ENCODE results near the gene PLOD1.
"Not testable (repeated sequence)": the region's sequence is repeated elsewhere in the genome, so short reads cannot be mapped to it uniquely, and the experiment has no call there.

The PLOD1 gene

GRCh38 chr1:11934302-11935056 lies at the start of gene PLOD1:
PLOD1 (plus strand) TSS chr1:11934717; CDS start chr1:11934780, 63 bp downstream.
- Histone ChIP-seq H3K9me3 (ENCODE audit: control insufficient read depth, low read length) (no peaks in the 10 kb centered on the region), H3K4me1 (ENCODE audit: control insufficient read depth, insufficient read depth, low read length) (peaks cover 16% of the 10 kb centered on the region), H3K27me3 (ENCODE audit: control insufficient read depth, insufficient read depth, low read length) (no peaks in the 10 kb centered on the region), H3K36me3 (ENCODE audit: control insufficient read depth, insufficient read depth, low read length) (no peaks in the 10 kb centered on the region), H3K4me3 (ENCODE audit: low read length) (peak within 1 kb of the TSS; percentile 77), H3K9ac (ENCODE audit: low read length) (peak within 1 kb of the TSS; percentile 87)

GRCh38 chr1:11885916-11886315 lies 48.6 kb upstream of the PLOD1 start:
- Histone ChIP-seq H3K9ac (ENCODE audit: low read length) (no peak overlapping the region), H3K4me1 (ENCODE audit: control insufficient read depth, insufficient read depth, low read length) (peaks cover 22% of the 10 kb centered on the region), H3K4me3 (ENCODE audit: low read length) (no peak overlapping the region), H3K27me3 (ENCODE audit: control insufficient read depth, insufficient read depth, low read length) (peaks cover 4% of the 10 kb centered on the region), H3K36me3 (ENCODE audit: control insufficient read depth, insufficient read depth, low read length) (no peaks in the 10 kb centered on the region), H3K9me3 (ENCODE audit: control insufficient read depth, low read length) (no peaks in the 10 kb centered on the region)

GRCh38 chr1:11886986-11887665 lies 47.4 kb upstream of the PLOD1 start:
- H3K27me3 ChIP-seq (ENCODE audit: control insufficient read depth, insufficient read depth, low read length): peaks cover 4% of the 10 kb centered on the region
- H3K9me3 ChIP-seq (ENCODE audit: control insufficient read depth, low read length): no peaks in the 10 kb centered on the region
- peaks cover 11% of the 10 kb centered on the region for H3K4me1 ChIP-seq (ENCODE audit: control insufficient read depth, insufficient read depth, low read length)
- H3K36me3 ChIP-seq (ENCODE audit: control insufficient read depth, insufficient read depth, low read length): no peaks in the 10 kb centered on the region
- no peak overlapping the region for H3K9ac ChIP-seq (ENCODE audit: low read length)
- H3K4me3 ChIP-seq (ENCODE audit: low read length): no peak overlapping the region

- Histone ChIP-seq H3K4me3 (ENCODE audit: low read length) (no peak overlapping the region), H3K9me3 (ENCODE audit: control insufficient read depth, low read length) (no peaks in the 10 kb centered on the region), H3K27me3 (ENCODE audit: control insufficient read depth, insufficient read depth, low read length) (peaks cover 4% of the 10 kb centered on the region), H3K9ac (ENCODE audit: low read length) (no peak overlapping the region), H3K4me1 (ENCODE audit: control insufficient read depth, insufficient read depth, low read length) (peaks cover 7% of the 10 kb centered on the region), H3K36me3 (ENCODE audit: control insufficient read depth, insufficient read depth, low read length) (no peaks in the 10 kb centered on the region)
Measured at GRCh38 chr1:11887666-11888007, 46.9 kb upstream of the PLOD1 start.

GRCh38 chr1:11888206-11888876 lies 46.2 kb upstream of the PLOD1 start:
- Histone ChIP-seq H3K4me3 (ENCODE audit: low read length) (no peak overlapping the region), H3K4me1 (ENCODE audit: control insufficient read depth, insufficient read depth, low read length) (peaks cover under 1% of the 10 kb centered on the region), H3K36me3 (ENCODE audit: control insufficient read depth, insufficient read depth, low read length) (no peaks in the 10 kb centered on the region), H3K27me3 (ENCODE audit: control insufficient read depth, insufficient read depth, low read length) (peaks cover 8% of the 10 kb centered on the region), H3K9ac (ENCODE audit: low read length) (no peak overlapping the region), H3K9me3 (ENCODE audit: control insufficient read depth, low read length) (no peaks in the 10 kb centered on the region)

- peaks cover 9% of the 10 kb centered on the region for H3K27me3 ChIP-seq (ENCODE audit: control insufficient read depth, insufficient read depth, low read length)
- no peaks in the 10 kb centered on the region for H3K4me1 ChIP-seq (ENCODE audit: control insufficient read depth, insufficient read depth, low read length)
- H3K9ac ChIP-seq (ENCODE audit: low read length): no peak overlapping the region
- no peaks in the 10 kb centered on the region for H3K9me3 ChIP-seq (ENCODE audit: control insufficient read depth, low read length)
- no peaks in the 10 kb centered on the region for H3K36me3 ChIP-seq (ENCODE audit: control insufficient read depth, insufficient read depth, low read length)
- no peak overlapping the region for H3K4me3 ChIP-seq (ENCODE audit: low read length)
Measured at GRCh38 chr1:11888877-11889208, 45.7 kb upstream of the PLOD1 start.

- H3K4me1 ChIP-seq (ENCODE audit: control insufficient read depth, insufficient read depth, low read length): no peaks in the 10 kb centered on the region
- H3K9me3 ChIP-seq (ENCODE audit: control insufficient read depth, low read length): no peaks in the 10 kb centered on the region
- no peak overlapping the region for H3K9ac ChIP-seq (ENCODE audit: low read length)
- no peak overlapping the region for H3K4me3 ChIP-seq (ENCODE audit: low read length)
- H3K36me3 ChIP-seq (ENCODE audit: control insufficient read depth, insufficient read depth, low read length): no peaks in the 10 kb centered on the region
- peaks cover 11% of the 10 kb centered on the region for H3K27me3 ChIP-seq (ENCODE audit: control insufficient read depth, insufficient read depth, low read length)
Measured at GRCh38 chr1:11891433-11892186, 42.9 kb upstream of the PLOD1 start.

- Histone ChIP-seq H3K9ac (ENCODE audit: low read length) (no peak overlapping the region), H3K36me3 (ENCODE audit: control insufficient read depth, insufficient read depth, low read length) (no peaks in the 10 kb centered on the region), H3K4me3 (ENCODE audit: low read length) (no peak overlapping the region), H3K9me3 (ENCODE audit: control insufficient read depth, low read length) (no peaks in the 10 kb centered on the region), H3K27me3 (ENCODE audit: control insufficient read depth, insufficient read depth, low read length) (peaks cover 16% of the 10 kb centered on the region), H3K4me1 (ENCODE audit: control insufficient read depth, insufficient read depth, low read length) (no peaks in the 10 kb centered on the region)
Measured at GRCh38 chr1:11893907-11894251, 40.6 kb upstream of the PLOD1 start.

- not testable (repeated sequence) for H3K9me3 ChIP-seq (ENCODE audit: control insufficient read depth, low read length); H3K4me3 ChIP-seq (ENCODE audit: low read length); H3K9ac ChIP-seq (ENCODE audit: low read length); H3K4me1 ChIP-seq (ENCODE audit: control insufficient read depth, insufficient read depth, low read length); H3K36me3 ChIP-seq (ENCODE audit: control insufficient read depth, insufficient read depth, low read length)
- H3K27me3 ChIP-seq (ENCODE audit: control insufficient read depth, insufficient read depth, low read length): peaks cover 22% of the 10 kb centered on the region
Measured at GRCh38 chr1:11894501-11894900, 40.0 kb upstream of the PLOD1 start.

GRCh38 chr1:11898086-11898785 lies 36.3 kb upstream of the PLOD1 start:
- H3K27me3 ChIP-seq (ENCODE audit: control insufficient read depth, insufficient read depth, low read length): peaks cover 26% of the 10 kb centered on the region
- H3K4me1 ChIP-seq (ENCODE audit: control insufficient read depth, insufficient read depth, low read length): no peaks in the 10 kb centered on the region
- H3K9ac ChIP-seq (ENCODE audit: low read length): no peak overlapping the region
- no peak overlapping the region for H3K4me3 ChIP-seq (ENCODE audit: low read length)
- H3K9me3 ChIP-seq (ENCODE audit: control insufficient read depth, low read length): no peaks in the 10 kb centered on the region
- H3K36me3 ChIP-seq (ENCODE audit: control insufficient read depth, insufficient read depth, low read length): no peaks in the 10 kb centered on the region

- Histone ChIP-seq H3K9ac (ENCODE audit: low read length) (no peak overlapping the region), H3K36me3 (ENCODE audit: control insufficient read depth, insufficient read depth, low read length) (no peaks in the 10 kb centered on the region), H3K9me3 (ENCODE audit: control insufficient read depth, low read length) (no peaks in the 10 kb centered on the region), H3K4me1 (ENCODE audit: control insufficient read depth, insufficient read depth, low read length) (no peaks in the 10 kb centered on the region), H3K4me3 (ENCODE audit: low read length) (no peak overlapping the region), H3K27me3 (ENCODE audit: control insufficient read depth, insufficient read depth, low read length) (peaks cover 24% of the 10 kb centered on the region)
Measured at GRCh38 chr1:11898831-11899467, 35.6 kb upstream of the PLOD1 start.
